PC-3 (cell line): ENCODE measurements around the gene RP2. TPM values are rescaled to one million over a fixed set of nuclear protein-coding genes. Genes with fewer than 3 reads are reported as not detected.
A peak's percentile ranks its signal among the peaks of the same experiment; 100 is the strongest.

Experiments
- ATAC-seq: fragments of 200-7000 bp; cut with Tn5 transposase; 2 replicates; pipeline ENCODE4 v1.9.1; 2020; ENCODE audit warnings: mild to moderate bottlenecking, moderate library complexity
- BruUV-seq: library from RNA; stranded (reverse); fragments of 400-500 nt; replicated peaks from 2 replicates; lab custom pipeline; 2021; lab: Mats Ljungman, UMichigan
- CTCF ChIA-PET: fragments of 300-600 bp; sonication (Branson Sonifier 250); formaldehyde crosslinking; loops from one replicate; lab custom pipeline; 2022; ENCODE audit warnings: antibody characterized with exemption; lab: Charles Lee
- POLR2A ChIA-PET: fragments of 300-600 bp; sonication (Branson Sonifier 250); formaldehyde crosslinking; loops from one replicate; lab custom pipeline; 2022; ENCODE audit warnings: antibody characterized with exemption; ENCODE audit not compliant: unreplicated experiment; lab: Charles Lee
- DNase-seq: peaks from one replicate; pipeline ENCODE4 v3.0.0-alpha.2; 2015
- H2AFZ ChIP-seq: fragments of 300-600 bp; sonication (generic); 2 replicates; pipeline ENCODE4 v1.6.0; 2016; ENCODE audit warnings: antibody characterized with exemption, low read length
- H3F3A ChIP-seq: fragments of 300-600 bp; sonication (generic); one replicate; pipeline ENCODE4 v1.6.0; 2017; ENCODE audit warnings: antibody characterized with exemption, low read length, control low read depth, mild to moderate bottlenecking; ENCODE audit not compliant: unreplicated experiment
- H3K27ac ChIP-seq: fragments of 300-600 bp; sonication (generic); 2 replicates; pipeline ENCODE4 v1.5.1; 2016; ENCODE audit warnings: mild to moderate bottlenecking, low read length
- H3K27me3 ChIP-seq: fragments of 300-600 bp; sonication (generic); 2 replicates; pipeline ENCODE4 v1.6.1; 2016; ENCODE audit warnings: low read length, mixed read lengths
- H3K36me3 ChIP-seq: fragments of 300-600 bp; sonication (generic); 2 replicates; pipeline ENCODE4 v1.6.1; 2016; ENCODE audit warnings: low read depth, mixed run types, low read length, mixed read lengths
- H3K4me1 ChIP-seq: fragments of 300-600 bp; sonication (generic); 2 replicates; pipeline ENCODE4 v1.5.1; 2016; ENCODE audit warnings: low read length; ENCODE audit not compliant: insufficient read depth
- H3K4me2 ChIP-seq: fragments of 300-600 bp; sonication (generic); 2 replicates; pipeline ENCODE4 v1.6.0; 2016; ENCODE audit warnings: low read length
- H3K4me3 ChIP-seq: fragments of 300-600 bp; sonication (generic); 2 replicates; pipeline ENCODE4 v1.5.1; 2016; ENCODE audit warnings: mild to moderate bottlenecking, low read length, mixed read lengths
- H3K79me2 ChIP-seq: fragments of 300-600 bp; sonication (generic); 2 replicates; pipeline ENCODE4 v1.6.1; 2017; ENCODE audit warnings: low read length, mixed read lengths
- H3K9ac ChIP-seq: fragments of 300-600 bp; sonication (generic); 2 replicates; pipeline ENCODE4 v1.6.0; 2016; ENCODE audit warnings: mild to moderate bottlenecking, low read length
- H3K9me2 ChIP-seq: fragments of 300-600 bp; sonication (generic); replicated peaks from 2 replicates; pipeline ENCODE4 v1.6.1; 2016; ENCODE audit warnings: mixed run types, low read length, mixed read lengths
- H3K9me3 ChIP-seq: fragments of 300-600 bp; sonication (generic); 2 replicates; pipeline ENCODE4 v1.6.1; 2016; ENCODE audit warnings: low read length, mixed read lengths
- H4K20me1 ChIP-seq: fragments of 300-600 bp; sonication (generic); 2 replicates; pipeline ENCODE4 v1.6.1; 2016; ENCODE audit warnings: low read length, mixed read lengths
- EZH2 ChIP-seq: fragments of 300-600 bp; sonication (generic); IDR thresholded peaks from one replicate; pipeline ENCODE4 v1.6.1; 2017; ENCODE audit warnings: antibody characterized with exemption, mild to moderate bottlenecking, low read length; ENCODE audit not compliant: unreplicated experiment
- EZH2phosphoT487 ChIP-seq: fragments of 300-600 bp; sonication (generic); IDR thresholded peaks from 2 replicates; pipeline ENCODE4 v1.6.1; 2018; ENCODE audit warnings: mild to moderate bottlenecking, antibody characterized with exemption, low read length, borderline replicate concordance
- intact Hi-C: fragments of 100-400 bp; cut with micrococcal nuclease; formaldehyde crosslinking; loops from 2 replicates; pipeline ENCODE4 v1.9.0; 2023
- total RNA-seq: library from RNA; depleted of rRNA; stranded (reverse); fragments of >200 nt; gene quantifications from 2 replicates; pipeline ENCODE4 v1.2.3, GENCODE V29; 2014
- TF ChIP-seq, protein P1 (sequence below): fragments of 300-600 bp; sonication (generic); conservative IDR thresholded peaks from 2 replicates; pipeline ENCODE4 v1.5.1; 2017; ENCODE audit warnings: antibody characterized with exemption, low read depth, mild to moderate bottlenecking, low read length

The RP2 gene
- total RNA-seq, 1 experiment from 2014 or later = 11.0 TPM

GRCh38 chrX:46831765-46832327 lies 5.0 kb upstream of the RP2 start:
- no peaks in the 10 kb centered on the region for H3K79me2 ChIP-seq
- no peak overlapping the region for H3K9ac ChIP-seq
- no TSS peak for BruUV-seq
- TF ChIP-seq, protein P1, sequence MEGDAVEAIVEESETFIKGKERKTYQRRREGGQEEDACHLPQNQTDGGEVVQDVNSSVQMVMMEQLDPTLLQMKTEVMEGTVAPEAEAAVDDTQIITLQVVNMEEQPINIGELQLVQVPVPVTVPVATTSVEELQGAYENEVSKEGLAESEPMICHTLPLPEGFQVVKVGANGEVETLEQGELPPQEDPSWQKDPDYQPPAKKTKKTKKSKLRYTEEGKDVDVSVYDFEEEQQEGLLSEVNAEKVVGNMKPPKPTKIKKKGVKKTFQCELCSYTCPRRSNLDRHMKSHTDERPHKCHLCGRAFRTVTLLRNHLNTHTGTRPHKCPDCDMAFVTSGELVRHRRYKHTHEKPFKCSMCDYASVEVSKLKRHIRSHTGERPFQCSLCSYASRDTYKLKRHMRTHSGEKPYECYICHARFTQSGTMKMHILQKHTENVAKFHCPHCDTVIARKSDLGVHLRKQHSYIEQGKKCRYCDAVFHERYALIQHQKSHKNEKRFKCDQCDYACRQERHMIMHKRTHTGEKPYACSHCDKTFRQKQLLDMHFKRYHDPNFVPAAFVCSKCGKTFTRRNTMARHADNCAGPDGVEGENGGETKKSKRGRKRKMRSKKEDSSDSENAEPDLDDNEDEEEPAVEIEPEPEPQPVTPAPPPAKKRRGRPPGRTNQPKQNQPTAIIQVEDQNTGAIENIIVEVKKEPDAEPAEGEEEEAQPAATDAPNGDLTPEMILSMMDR = no peak
- no peak for TF ChIP-seq EZH2
- TF ChIP-seq EZH2phosphoT487 = no peak
- peaks cover 13% of the 10 kb centered on the region for H3K4me1 ChIP-seq
- CTCF ChIA-PET = no interaction called here
- no peaks in the 10 kb centered on the region for H3K9me3 ChIP-seq
- peak overlapping the region; percentile 35; the same call in 1 of the 2 replicates for H3K4me2 ChIP-seq
- H3K27me3 ChIP-seq = no peaks in the 10 kb centered on the region
- POLR2A ChIA-PET = no interaction called here
- H3K27ac ChIP-seq = peak overlapping the region; percentile 78
- intact Hi-C loops = no loop called here
- H3K4me3 ChIP-seq = no peak overlapping the region
- no peaks in the 10 kb centered on the region for H3K9me2 ChIP-seq
- H2AFZ ChIP-seq = no peak overlapping the region
- H4K20me1 ChIP-seq = no peaks in the 10 kb centered on the region
- ATAC-seq (peak; percentile 35), DNase-seq (peak; percentile 70)
- H3K36me3 ChIP-seq = no peaks in the 10 kb centered on the region
- no peaks in the 10 kb centered on the region for H3F3A ChIP-seq

GRCh38 chrX:46837558-46838485 lies 979 bp downstream of the RP2 start:
- peak overlapping the region; percentile 84 for H2AFZ ChIP-seq
- TF ChIP-seq, protein P1 = no peak
- TF ChIP-seq EZH2phosphoT487 (no peak), EZH2 (no peak)
- peaks cover 5% of the 10 kb centered on the region; the same call in 1 of the 2 replicates for H4K20me1 ChIP-seq
- H3K79me2 ChIP-seq = peaks cover 58% of the 10 kb centered on the region
- no peaks in the 10 kb centered on the region for H3F3A ChIP-seq
- no peaks in the 10 kb centered on the region for H3K36me3 ChIP-seq
- POLR2A ChIA-PET = interaction anchor here (0.6 kb wide), 1 partner anchor 36 kb away, joined by 3 read pairs; no protein-coding TSS in a partner anchor
- ATAC-seq = peak; percentile 9; the same call in 1 of the 2 replicates
- TSS peak; percentile 65 for BruUV-seq
- H3K27ac ChIP-seq = peak overlapping the region; percentile 68
- CTCF ChIA-PET = no interaction called here
- peak; percentile 55 for DNase-seq
- peak overlapping the region; percentile 82 for H3K4me3 ChIP-seq
- no peaks in the 10 kb centered on the region for H3K27me3 ChIP-seq
- peak overlapping the region; percentile 82 for H3K9ac ChIP-seq
- H3K4me2 ChIP-seq = peak overlapping the region; percentile 89
- intact Hi-C loops = loop anchor here (1.0 kb wide), 1 partner anchor 65 kb away; no protein-coding TSS in a partner anchor
- H3K9me3 ChIP-seq = no peaks in the 10 kb centered on the region
- peaks cover 13% of the 10 kb centered on the region for H3K4me1 ChIP-seq
- H3K9me2 ChIP-seq = no peaks in the 10 kb centered on the region
